SK-N-SH treated with all-trans-retinoic acid at 6 μM for 48 hours (cell line): ENCODE data around the gene CCL25.

Experiments used
- ATAC-seq: fragments of 200-7000 bp; cut with Tn5 transposase; 3 replicates; pipeline ENCODE4 v1.9.1; 2020; ENCODE audit warnings: mild to moderate bottlenecking, moderate library complexity
- ESRRG ChIP-seq: fragments of 250-450 bp; sonication (Bioruptor Pico); IDR thresholded peaks from 2 replicates; pipeline ENCODE4 v1.6.1; 2021; ENCODE audit warnings: mild to moderate bottlenecking
- ISL1 ChIP-seq: fragments of 250-450 bp; sonication (Bioruptor Pico); IDR thresholded peaks from 2 replicates; pipeline ENCODE4 v2.1.2; 2022; ENCODE audit warnings: mild to moderate bottlenecking, moderate library complexity
- TSHZ2 ChIP-seq: fragments of 250-450 bp; sonication (Bioruptor Pico); IDR thresholded peaks from 2 replicates; pipeline ENCODE4 v1.5.0; 2020; ENCODE audit warnings: mild to moderate bottlenecking, moderate library complexity

CCL25 gene

GRCh38 chr19:8111376-8111775 lies 58.8 kb downstream of the CCL25 start:
- TF ChIP-seq TSHZ2 (no peak), ISL1 (no peak), ESRRG (no peak)
- no peak for ATAC-seq
